WTC11 (cell line): ENCODE results near the gene PRKN. TPM values are rescaled to one million over a fixed set of nuclear protein-coding genes. Genes with fewer than 3 reads are reported as not detected.

ENCODE experiments used
- ATAC-seq: fragments of 200-7000 bp; cut with Tn5 transposase; 2 replicates; pipeline ENCODE4 v1.10.0; 2021; ENCODE audit warnings: mild to moderate bottlenecking, moderate library complexity
- CTCF ChIA-PET: fragments of 300-600 bp; sonication (Branson Sonifier 250); formaldehyde crosslinking; loops from one replicate; lab custom pipeline; 2021; ENCODE audit warnings: antibody characterized with exemption; lab: Charles Lee
- POLR2A ChIA-PET: fragments of 350-600 bp; sonication (Branson Sonifier 250); formaldehyde crosslinking; loops from one replicate; lab custom pipeline; 2021; ENCODE audit warnings: antibody characterized with exemption; lab: Charles Lee
- DNase-seq: peaks from one replicate; pipeline ENCODE4 v3.0.0; 2021; ENCODE audit warnings: low spot score
- H3K27ac Mint-ChIP-seq: 2 replicates; pipeline ENCODE4 v1.8.0; 2021; ENCODE audit warnings: mixed read lengths
- H3K27me3 Mint-ChIP-seq: 2 replicates; pipeline ENCODE4 v1.8.0; 2021; ENCODE audit warnings: low read depth, mild to moderate bottlenecking, moderate library complexity, mixed read lengths
- H3K36me3 Mint-ChIP-seq: 2 replicates; pipeline ENCODE4 v1.8.0; 2021; ENCODE audit warnings: mixed read lengths
- H3K4me1 Mint-ChIP-seq: 2 replicates; pipeline ENCODE4 v1.8.0; 2022; ENCODE audit warnings: mixed read lengths
- H3K4me3 Mint-ChIP-seq: 2 replicates; pipeline ENCODE4 v1.8.0; 2021; ENCODE audit warnings: mild to moderate bottlenecking, moderate library complexity, mixed read lengths
- H3K9me3 Mint-ChIP-seq: 2 replicates; pipeline ENCODE4 v1.8.0; 2021; ENCODE audit warnings: mixed read lengths
- ATF1 ChIP-seq: sonication (generic); formaldehyde crosslinking; IDR thresholded peaks from 2 replicates; pipeline ENCODE4 v1.8.1; 2023; ENCODE audit warnings: mild to moderate bottlenecking, moderate library complexity, missing genetic modification reagents
- ATF2 ChIP-seq: sonication (generic); formaldehyde crosslinking; IDR thresholded peaks from 2 replicates; pipeline ENCODE4 v1.8.1; 2022; ENCODE audit warnings: low read depth, missing genetic modification reagents, borderline replicate concordance
- CBFB ChIP-seq: sonication (generic); formaldehyde crosslinking; IDR thresholded peaks from 2 replicates; pipeline ENCODE4 v1.8.1; 2022; ENCODE audit warnings: mild to moderate bottlenecking, low read depth, missing genetic modification reagents
- CTCF ChIP-seq: fragments of 200-600 bp; IDR thresholded peaks from 2 replicates; pipeline ENCODE4 v1.8.0; 2022; ENCODE audit warnings: antibody characterized with exemption
- E2F1 ChIP-seq: sonication (generic); formaldehyde crosslinking; IDR thresholded peaks from 2 replicates; pipeline ENCODE4 v1.8.0; 2022; ENCODE audit warnings: mild to moderate bottlenecking, missing genetic modification reagents
- E2F4 ChIP-seq: sonication (generic); formaldehyde crosslinking; IDR thresholded peaks from 2 replicates; pipeline ENCODE4 v1.8.1; 2022; ENCODE audit warnings: low read depth, mild to moderate bottlenecking, moderate library complexity, missing genetic modification reagents, borderline replicate concordance
- EMX1 ChIP-seq: fragments of 250-450 bp; sonication (Bioruptor Pico); IDR thresholded peaks from 2 replicates; pipeline ENCODE4 v1.8.0; 2021; ENCODE audit warnings: mild to moderate bottlenecking
- ETV6 ChIP-seq: sonication (generic); formaldehyde crosslinking; IDR thresholded peaks from 2 replicates; pipeline ENCODE4 v1.8.1; 2022; ENCODE audit warnings: mild to moderate bottlenecking, missing genetic modification reagents
- FOXJ3 ChIP-seq: sonication (generic); formaldehyde crosslinking; IDR thresholded peaks from 2 replicates; pipeline ENCODE4 v1.9.0; 2021; ENCODE audit warnings: missing genetic modification reagents, mild to moderate bottlenecking, borderline replicate concordance
- FOXP1 ChIP-seq: sonication (generic); formaldehyde crosslinking; IDR thresholded peaks from 2 replicates; pipeline ENCODE4 v1.8.0; 2022; ENCODE audit warnings: missing genetic modification reagents, mild to moderate bottlenecking, moderate library complexity, borderline replicate concordance
- GABPB1 ChIP-seq: sonication (generic); formaldehyde crosslinking; IDR thresholded peaks from 2 replicates; pipeline ENCODE4 v1.8.1; 2023; ENCODE audit warnings: mild to moderate bottlenecking, missing genetic modification reagents
- GTF2I ChIP-seq: fragments of 250-450 bp; sonication (Bioruptor Pico); conservative IDR thresholded peaks from 2 replicates; pipeline ENCODE4 v1.4.0; 2021; ENCODE audit warnings: mild to moderate bottlenecking
- NFATC4 ChIP-seq: fragments of 250-450 bp; sonication (Bioruptor Pico); IDR thresholded peaks from 2 replicates; pipeline ENCODE4 v1.9.0; 2021; ENCODE audit warnings: mild to moderate bottlenecking
- SMAD3 ChIP-seq: sonication (generic); formaldehyde crosslinking; IDR thresholded peaks from 2 replicates; pipeline ENCODE4 v1.8.0; 2022; ENCODE audit warnings: missing genetic modification reagents, mild to moderate bottlenecking, borderline replicate concordance
- SOX15 ChIP-seq: fragments of 250-450 bp; sonication (Bioruptor Pico); IDR thresholded peaks from 2 replicates; pipeline ENCODE4 v1.9.0; 2021; ENCODE audit warnings: mild to moderate bottlenecking
- TP53 ChIP-seq: sonication (generic); formaldehyde crosslinking; IDR thresholded peaks from 2 replicates; pipeline ENCODE4 v1.8.1; 2023; ENCODE audit warnings: mild to moderate bottlenecking, missing genetic modification reagents
- ZBTB21 ChIP-seq: sonication (generic); formaldehyde crosslinking; IDR thresholded peaks from 2 replicates; pipeline ENCODE4 v1.8.1; 2023; ENCODE audit warnings: mild to moderate bottlenecking, missing genetic modification reagents, borderline replicate concordance
- ZNF219 ChIP-seq: sonication (generic); formaldehyde crosslinking; IDR thresholded peaks from 2 replicates; pipeline ENCODE4 v1.8.0; 2023; ENCODE audit warnings: missing genetic modification reagents, mild to moderate bottlenecking, borderline replicate concordance
- total RNA-seq: library from RNA; stranded (reverse); gene quantifications from 3 replicates; pipeline ENCODE4 v1.2.3, GENCODE V29; 2021
- TF ChIP-seq, protein P1 (sequence below): fragments of 250-450 bp; sonication (Bioruptor Pico); IDR thresholded peaks from 2 replicates; pipeline ENCODE4 v2.1.2; 2022; ENCODE audit warnings: mild to moderate bottlenecking, moderate library complexity
- TF ChIP-seq, protein P2 (sequence below): sonication (generic); formaldehyde crosslinking; IDR thresholded peaks from 2 replicates; pipeline ENCODE4 v1.8.0; 2022; ENCODE audit warnings: mild to moderate bottlenecking, missing genetic modification reagents

PRKN gene
- total RNA-seq, 1 experiment from 2014 or later = 0.59 TPM

GRCh38 chr6:162448294-162448693, 279.3 kb downstream of the PRKN start:
- H3K36me3 Mint-ChIP-seq = no peaks in the 10 kb centered on the region
- H3K27me3 Mint-ChIP-seq = peaks cover 97% of the 10 kb centered on the region
- H3K4me3 Mint-ChIP-seq = no peak overlapping the region
- CTCF ChIA-PET = no interaction called here
- H3K9me3 Mint-ChIP-seq = no peaks in the 10 kb centered on the region
- no peak overlapping the region for H3K27ac Mint-ChIP-seq
- POLR2A ChIA-PET = no interaction called here
- TF ChIP-seq GABPB1 (CRISPR knock-in tag) (no peak), CBFB (no peak), SOX15 (no peak), FOXJ3 (CRISPR knock-in tag) (no peak), ATF1 (no peak), ZNF219 (CRISPR knock-in tag) (no peak), SMAD3 (CRISPR knock-in tag) (no peak), GTF2I (CRISPR knock-in tag) (no peak), TP53 (CRISPR knock-in tag) (no peak), E2F4 (no peak)
- TF ChIP-seq, protein P1, sequence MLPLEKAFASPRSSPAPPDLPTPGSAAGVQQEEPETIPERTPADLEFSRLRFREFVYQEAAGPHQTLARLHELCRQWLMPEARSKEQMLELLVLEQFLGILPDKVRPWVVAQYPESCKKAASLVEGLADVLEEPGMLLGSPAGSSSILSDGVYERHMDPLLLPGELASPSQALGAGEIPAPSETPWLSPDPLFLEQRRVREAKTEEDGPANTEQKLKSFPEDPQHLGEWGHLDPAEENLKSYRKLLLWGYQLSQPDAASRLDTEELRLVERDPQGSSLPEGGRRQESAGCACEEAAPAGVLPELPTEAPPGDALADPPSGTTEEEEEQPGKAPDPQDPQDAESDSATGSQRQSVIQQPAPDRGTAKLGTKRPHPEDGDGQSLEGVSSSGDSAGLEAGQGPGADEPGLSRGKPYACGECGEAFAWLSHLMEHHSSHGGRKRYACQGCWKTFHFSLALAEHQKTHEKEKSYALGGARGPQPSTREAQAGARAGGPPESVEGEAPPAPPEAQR = no peak
- TF ChIP-seq, protein P2, sequence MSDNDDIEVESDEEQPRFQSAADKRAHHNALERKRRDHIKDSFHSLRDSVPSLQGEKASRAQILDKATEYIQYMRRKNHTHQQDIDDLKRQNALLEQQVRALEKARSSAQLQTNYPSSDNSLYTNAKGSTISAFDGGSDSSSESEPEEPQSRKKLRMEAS = no peak
- DNase-seq (no peak), ATAC-seq (no peak)
- peaks cover 7% of the 10 kb centered on the region for H3K4me1 Mint-ChIP-seq

GRCh38 chr6:162443101-162443500, 284.5 kb downstream of the PRKN start:
- Mint-ChIP-seq H3K4me1 (peaks cover 46% of the 10 kb centered on the region), H3K27ac (no peak overlapping the region), H3K4me3 (no peak overlapping the region), H3K36me3 (peaks cover 14% of the 10 kb centered on the region), H3K9me3 (peaks cover 26% of the 10 kb centered on the region), H3K27me3 (peaks cover 58% of the 10 kb centered on the region)
- ATAC-seq (no peak), DNase-seq (no peak)
- CTCF ChIA-PET = interaction anchor here (0.8 to 1.5 kb wide), 5 partner anchors 11 to 285 kb away, joined by 3 to 9 read pairs (median 4); partner anchors contain the start of genes PACRG and PRKN
- TF ChIP-seq ETV6 (CRISPR knock-in tag) (no peak), SOX15 (no peak), NFATC4 (CRISPR knock-in tag) (no peak), E2F1 (CRISPR knock-in tag) (no peak), ZBTB21 (CRISPR knock-in tag) (no peak), FOXP1 (CRISPR knock-in tag) (no peak)
- POLR2A ChIA-PET = no interaction called here

- ChIA-PET CTCF (interaction anchor here (0.8 to 1.5 kb wide), 6 partner anchors 11 to 291 kb away, joined by 3 to 9 read pairs (median 4); partner anchors contain the start of genes PACRG and PRKN), POLR2A (no interaction called here)
- ATAC-seq (peak; percentile 97), DNase-seq (peak; percentile 60)
- H3K36me3 Mint-ChIP-seq = peaks cover 18% of the 10 kb centered on the region
- H3K27me3 Mint-ChIP-seq = peaks cover 53% of the 10 kb centered on the region
- H3K4me3 Mint-ChIP-seq = no peak overlapping the region
- peaks cover 30% of the 10 kb centered on the region for H3K9me3 Mint-ChIP-seq
- H3K27ac Mint-ChIP-seq = no peak overlapping the region
- H3K4me1 Mint-ChIP-seq = peaks cover 46% of the 10 kb centered on the region
- TF ChIP-seq ATF2 (CRISPR knock-in tag) (no peak), CTCF (peak; percentile 54), EMX1 (CRISPR knock-in tag) (no peak)
Observed at GRCh38 chr6:162442687-162443086, 284.9 kb downstream of the PRKN start.
